HepG2 (cell line): Measurements from ENCODE around the gene EAF1. TPM values are rescaled to one million over a fixed set of nuclear protein-coding genes. Genes with fewer than 3 reads are reported as not detected.

Experiments
- ATAC-seq: fragments of 200-7000 bp; cut with Tn5 transposase; 3 replicates; pipeline ENCODE4 v1.9.1; 2020; ENCODE audit warnings: mild to moderate bottlenecking, moderate library complexity
- BruUV-seq: library from RNA; stranded (reverse); fragments of 400-500 nt; replicated peaks from 2 replicates; lab custom pipeline; 2021; lab: Mats Ljungman, UMichigan
- CTCF ChIA-PET: fragments of 300-600 bp; formaldehyde crosslinking; extraction: SDS; loops from one replicate; lab custom pipeline; 2021; ENCODE audit warnings: low total read pairs, inconsistent platforms, low intra/inter-chr PET ratio; lab: Yijun Ruan, JAX
- POLR2A ChIA-PET: fragments of 350-600 bp; sonication (Branson Sonifier 250); formaldehyde crosslinking; loops from one replicate; lab custom pipeline; 2020; ENCODE audit warnings: antibody characterized with exemption, inconsistent platforms; lab: Yijun Ruan, JAX
- DNase-seq: peaks from one replicate; pipeline ENCODE4 v3.0.0-alpha.2; 2015; ENCODE audit warnings: low spot score
- FAIRE-seq: peaks from 3 replicates; lab custom pipeline; 2011; peaks lifted over from hg19 to GRCh38; lab: Jason Lieb, UNC
- H2AFZ ChIP-seq: one replicate; pipeline ENCODE4 v1.6.1; 2011; ENCODE audit warnings: low read length, inconsistent platforms
- H3K27ac ChIP-seq: fragments of 300-600 bp; 3 replicates; pipeline ENCODE4 v1.8.0; 2011; ENCODE audit warnings: mixed run types, mild to moderate bottlenecking, mixed read lengths, low read length, inconsistent platforms; ENCODE audit not compliant: insufficient read depth; ENCODE audit errors: extremely low read length
- H3K27me3 ChIP-seq, 2 experiments: fragments of 200-600 bp in 1 of 2; 2 replicates in 1 of 2; 3 replicates in 1 of 2; pipeline versions ENCODE4 v1.6.0 to v1.8.0; 2011; ENCODE audit warnings: low read length in 2 of 2, mild to moderate bottlenecking in 2 of 2, moderate library complexity in 2 of 2, inconsistent platforms in 1 of 2; ENCODE audit not compliant: insufficient read depth in 2 of 2, control insufficient read depth in 1 of 2
- H3K36me3 ChIP-seq, 2 experiments: fragments of 200-600 bp in 1 of 2; replicated peaks in 1 of 2; 2 replicates in 1 of 2; 3 replicates in 1 of 2; pipeline versions ENCODE4 v1.5.1 to v1.8.0; 2011; ENCODE audit warnings: low read length in 2 of 2, inconsistent platforms in 1 of 2; ENCODE audit not compliant: insufficient read depth in 2 of 2, control insufficient read depth in 1 of 2
- H3K4me1 ChIP-seq: 2 replicates; pipeline ENCODE4 v1.5.1; 2012; ENCODE audit warnings: low read length, inconsistent platforms; ENCODE audit not compliant: insufficient read depth
- H3K4me2 ChIP-seq: 2 replicates; pipeline ENCODE4 v1.6.0; 2011; ENCODE audit warnings: low read depth, low read length, inconsistent platforms
- H3K4me3 ChIP-seq, 3 experiments: fragments of 200-600 bp in 1 of 3; sonication (generic), shearing (Covaris generic) in 1 of 3; replicated peaks in 1 of 3; 2 replicates each; pipeline ENCODE4 v1.5.1; 2011 to 2016; ENCODE audit warnings: low read length in 3 of 3, inconsistent platforms in 2 of 3, low read depth in 2 of 3, mild to moderate bottlenecking in 2 of 3, control low read depth in 1 of 3, mixed read lengths in 1 of 3; ENCODE audit not compliant: insufficient read depth in 1 of 3
- H3K79me2 ChIP-seq: one replicate; pipeline ENCODE4 v1.6.1; 2011; ENCODE audit warnings: low read length, inconsistent platforms; ENCODE audit not compliant: insufficient read depth
- H3K9ac ChIP-seq: 2 replicates; pipeline ENCODE4 v1.6.0; 2011; ENCODE audit warnings: mild to moderate bottlenecking, low read depth, low read length, inconsistent platforms; ENCODE audit not compliant: insufficient read depth
- H3K9me3 ChIP-seq: 2 replicates; pipeline ENCODE4 v1.5.1; 2012; ENCODE audit warnings: mild to moderate bottlenecking, low read length
- H4K20me1 ChIP-seq: 2 replicates; pipeline ENCODE4 v1.6.0; 2011; ENCODE audit warnings: inconsistent platforms, mild to moderate bottlenecking, low read length, moderate library complexity; ENCODE audit not compliant: insufficient read depth
- ASH2L ChIP-seq: fragments of 300-600, 200-600 bp; sonication (generic); IDR thresholded peaks from 2 replicates; pipeline ENCODE4 v1.7.0; 2017; ENCODE audit warnings: low read depth, mild to moderate bottlenecking, moderate library complexity, mixed read lengths, low read length; ENCODE audit not compliant: insufficient read length
- MAFF ChIP-seq: IDR thresholded peaks from 2 replicates; pipeline ENCODE4 v1.6.1; 2011; ENCODE audit warnings: low read depth, low read length, improper control_type of control experiment
- MAFK ChIP-seq, 2 experiments: IDR thresholded peaks in 1 of 2; conservative IDR thresholded peaks in 1 of 2; 2 replicates each; pipeline ENCODE4 v1.6.1; 2011; ENCODE audit warnings: improper control_type of control experiment in 2 of 2, low read length in 2 of 2
- SPEN ChIP-seq: sonication (generic); formaldehyde crosslinking; IDR thresholded peaks from 2 replicates; pipeline ENCODE4 v1.5.1; 2020; ENCODE audit warnings: low read depth, mild to moderate bottlenecking, missing genetic modification reagents
- ZNF607 ChIP-seq: sonication (generic); formaldehyde crosslinking; IDR thresholded peaks from 2 replicates; pipeline ENCODE4 v1.5.1; 2020; ENCODE audit warnings: missing genetic modification reagents, mild to moderate bottlenecking, borderline replicate concordance
- ZNF616 ChIP-seq: sonication (generic); formaldehyde crosslinking; IDR thresholded peaks from 2 replicates; pipeline ENCODE4 v1.5.0; 2020; ENCODE audit warnings: low read depth, mild to moderate bottlenecking, missing genetic modification reagents
- ZNF619 ChIP-seq: sonication (generic); formaldehyde crosslinking; IDR thresholded peaks from 2 replicates; pipeline ENCODE4 v1.4.0; 2020; ENCODE audit warnings: mild to moderate bottlenecking, missing genetic modification reagents
- in situ Hi-C: cut with HindIII; loops from 2 replicates; pipeline ENCODE4 v1.10.0; 2017; ENCODE audit warnings: low pct_unique_long_range_greater_than_20kb; ENCODE audit not compliant: extremely low pct_ligation_motif_present
- intact Hi-C: fragments of 100-400 bp; cut with micrococcal nuclease; formaldehyde crosslinking; loops from one replicate; pipeline ENCODE4 v1.10.0; 2022; ENCODE audit not compliant: unreplicated experiment
- polyA plus RNA-seq, 8 experiments: library from polyadenylated mRNA; depleted of rRNA in 3 of 8; stranded (reverse) in 7 of 8; unstranded in 1 of 8; fragments of >200 nt; fragmentation: Illumina TruSeq in 4 of 8; extraction: Trizol in 4 of 8; gene quantifications; 2 replicates each; pipeline versions ENCODE4 v1.2.1 to v1.2.3, GENCODE V29; 2011 to 2016; ENCODE audit warnings: low read depth in 4 of 8, missing spikeins in 1 of 8, mixed read lengths in 1 of 8; ENCODE audit not compliant: insufficient read depth in 1 of 8
- total RNA-seq, 5 experiments: library from RNA; depleted of rRNA; stranded (reverse); fragments of >200 nt; fragmentation: Illumina TruSeq; extraction: Trizol; gene quantifications; 2 replicates each; pipeline ENCODE4 v1.2.3, GENCODE V29; 2016; ENCODE audit warnings: low read depth in 1 of 5
- TF ChIP-seq, protein P1 (sequence below): sonication (generic); formaldehyde crosslinking; IDR thresholded peaks from 2 replicates; pipeline ENCODE4 v1.4.0; 2020; ENCODE audit warnings: mild to moderate bottlenecking, low read depth, missing genetic modification reagents
- TF ChIP-seq, protein P2 (sequence below): sonication (generic); formaldehyde crosslinking; conservative IDR thresholded peaks from 2 replicates; pipeline ENCODE4 v1.4.0; 2020; ENCODE audit warnings: missing genetic modification reagents

EAF1 gene
- total and polyA plus RNA-seq, 2 of the 13 experiments (the other 11 are each of a cell fraction or from before 2014, with no cell fraction given): 8.1 to 30.0 TPM

- no TSS peak for BruUV-seq
- Histone ChIP-seq H3K27ac (no peak overlapping the region), H3K4me3 (no peak overlapping the region), H3K9me3 (no peaks in the 10 kb centered on the region), H3K36me3 (no peaks in the 10 kb centered on the region), H2AFZ (no peak overlapping the region), H3K4me2 (no peak overlapping the region), H3K79me2 (no peaks in the 10 kb centered on the region), H3K27me3 (no peaks in the 10 kb centered on the region), H3K4me1 (no peaks in the 10 kb centered on the region), H3K9ac (no peak overlapping the region), H4K20me1 (no peaks in the 10 kb centered on the region)
- TF ChIP-seq MAFF (peak; percentile 94), SPEN (CRISPR knock-in tag) (no peak), MAFK (conservative IDR thresholded peaks at IDR 0.05 in 1 of 2, IDR thresholded peaks at IDR 0.05 in 1 of 2; ENCODE audit: low read length in 2 of 2) (peak; percentile 89 to 96), ASH2L (no peak), ZNF616 (CRISPR knock-in tag) (no peak), ZNF607 (no peak), ZNF619 (CRISPR knock-in tag) (no peak)
- TF ChIP-seq, protein P1, sequence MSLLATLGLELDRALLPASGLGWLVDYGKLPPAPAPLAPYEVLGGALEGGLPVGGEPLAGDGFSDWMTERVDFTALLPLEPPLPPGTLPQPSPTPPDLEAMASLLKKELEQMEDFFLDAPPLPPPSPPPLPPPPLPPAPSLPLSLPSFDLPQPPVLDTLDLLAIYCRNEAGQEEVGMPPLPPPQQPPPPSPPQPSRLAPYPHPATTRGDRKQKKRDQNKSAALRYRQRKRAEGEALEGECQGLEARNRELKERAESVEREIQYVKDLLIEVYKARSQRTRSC (CRISPR knock-in tag): no peak
- TF ChIP-seq, protein P2, sequence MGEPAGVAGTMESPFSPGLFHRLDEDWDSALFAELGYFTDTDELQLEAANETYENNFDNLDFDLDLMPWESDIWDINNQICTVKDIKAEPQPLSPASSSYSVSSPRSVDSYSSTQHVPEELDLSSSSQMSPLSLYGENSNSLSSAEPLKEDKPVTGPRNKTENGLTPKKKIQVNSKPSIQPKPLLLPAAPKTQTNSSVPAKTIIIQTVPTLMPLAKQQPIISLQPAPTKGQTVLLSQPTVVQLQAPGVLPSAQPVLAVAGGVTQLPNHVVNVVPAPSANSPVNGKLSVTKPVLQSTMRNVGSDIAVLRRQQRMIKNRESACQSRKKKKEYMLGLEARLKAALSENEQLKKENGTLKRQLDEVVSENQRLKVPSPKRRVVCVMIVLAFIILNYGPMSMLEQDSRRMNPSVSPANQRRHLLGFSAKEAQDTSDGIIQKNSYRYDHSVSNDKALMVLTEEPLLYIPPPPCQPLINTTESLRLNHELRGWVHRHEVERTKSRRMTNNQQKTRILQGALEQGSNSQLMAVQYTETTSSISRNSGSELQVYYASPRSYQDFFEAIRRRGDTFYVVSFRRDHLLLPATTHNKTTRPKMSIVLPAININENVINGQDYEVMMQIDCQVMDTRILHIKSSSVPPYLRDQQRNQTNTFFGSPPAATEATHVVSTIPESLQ: no peak
- in situ Hi-C loops: no loop called here
- ATAC-seq: no peak
- POLR2A ChIA-PET: no interaction called here
- no peak for DNase-seq
- CTCF ChIA-PET: no interaction called here
- intact Hi-C loops: no loop called here
- no peak for FAIRE-seq
Observed at GRCh38 chr3:15479400-15480224, 52.2 kb downstream of the EAF1 start.
